ENCODE data around the gene MIDN.
"Not testable (repeated sequence)": the region's sequence is repeated elsewhere in the genome, so short reads cannot be mapped to it uniquely, and the experiment has no call there.

The MIDN gene

GRCh38 chr19:1245494-1246264 is 2.7 kb upstream of the MIDN start:
- no peak for TF ChIP-seq CTCF (IDR thresholded peaks at IDR 0.05; ENCODE audit: low read depth, low read length)
- H3K4me3 ChIP-seq (ENCODE audit: low read depth, low read length) = no peak overlapping the region

- H3K4me3 ChIP-seq (ENCODE audit: low read depth, low read length) = not testable (repeated sequence)
These were observed 1.9 kb upstream of the MIDN start for GRCh38 chr19:1246265-1247087.

- H3K4me3 ChIP-seq (ENCODE audit: low read depth, low read length) = peak overlapping the region; percentile 69
- TF ChIP-seq CTCF (IDR thresholded peaks at IDR 0.05; ENCODE audit: low read depth, low read length) = no peak
These were observed 640 bp upstream of the MIDN start for GRCh38 chr19:1247748-1248138.

GRCh38 chr19:1248786-1249297 is 459 bp downstream of the MIDN start:
- TF ChIP-seq CTCF (IDR thresholded peaks at IDR 0.05; ENCODE audit: low read depth, low read length) = peak; percentile 56
- peak overlapping the region; percentile 69 for H3K4me3 ChIP-seq (ENCODE audit: low read depth, low read length)

GRCh38 chr19:1249298-1249989 is 1.1 kb downstream of the MIDN start:
- H3K4me3 ChIP-seq (ENCODE audit: low read depth, low read length) = peak overlapping the region; percentile 89
- no peak for TF ChIP-seq CTCF (IDR thresholded peaks at IDR 0.05; ENCODE audit: low read depth, low read length)

- TF ChIP-seq CTCF (IDR thresholded peaks at IDR 0.05; ENCODE audit: low read depth, low read length) = no peak
- peak overlapping the region; percentile 89 for H3K4me3 ChIP-seq (ENCODE audit: low read depth, low read length)
These were observed 1.6 kb downstream of the MIDN start for GRCh38 chr19:1249990-1250436.

GRCh38 chr19:1250437-1251260 is 2.3 kb downstream of the MIDN start:
- TF ChIP-seq CTCF (IDR thresholded peaks at IDR 0.05; ENCODE audit: low read depth, low read length) = no peak
- peak overlapping the region; percentile 89 for H3K4me3 ChIP-seq (ENCODE audit: low read depth, low read length)
